Measurements from ENCODE around the gene PWWP2B.

The PWWP2B gene

GRCh38 chr10:132445516-132446194 lies 48.7 kb downstream of the PWWP2B start:
- WGBS (ENCODE audit: extremely low coverage, insufficient coverage, low lambda C conversion rate) = no CpG with 5 or more reads among the region's 22 CpGs
- H3K27ac ChIP-seq (ENCODE audit: low read depth, low read length) = peak overlapping the region; percentile 46
- no peak overlapping the region for H3K4me2 ChIP-seq (ENCODE audit: low read length)
- H3K9ac ChIP-seq (ENCODE audit: low read length) = peak overlapping the region; percentile 56
- no peak overlapping the region for H3K18ac ChIP-seq (ENCODE audit: low read length)
- no peak overlapping the region for H4K5ac ChIP-seq (ENCODE audit: low read length)
- no peaks in the 10 kb centered on the region for H3K27me3 ChIP-seq (ENCODE audit: insufficient read depth, low read length, poor library complexity)
- no peaks in the 10 kb centered on the region for H3K79me2 ChIP-seq (ENCODE audit: control insufficient read depth, insufficient read depth, low read length)
- peaks cover 1% of the 10 kb centered on the region for H3K36me3 ChIP-seq (ENCODE audit: control insufficient read depth, insufficient read depth, low read length)
- peak overlapping the region; percentile 94 for H2AK5ac ChIP-seq (ENCODE audit: low read length)
- peaks cover 12% of the 10 kb centered on the region for H3K4me1 ChIP-seq (ENCODE audit: control insufficient read depth, low read depth, low read length)
- no peak overlapping the region for H2BK120ac ChIP-seq (ENCODE audit: low read depth, low read length)
- no peak overlapping the region for H3K23ac ChIP-seq (ENCODE audit: low read length)
- H3K4me3 ChIP-seq (ENCODE audit: low read length) = no peak overlapping the region
- H2BK5ac ChIP-seq (ENCODE audit: low read length) = peak overlapping the region; percentile 49
- H3K79me1 ChIP-seq (ENCODE audit: low read length) = no peaks in the 10 kb centered on the region
- no peak for DNase-seq
- H3K4ac ChIP-seq (ENCODE audit: low read depth, low read length) = peak overlapping the region; percentile 19
- peak overlapping the region; percentile 84 for H3K56ac ChIP-seq (ENCODE audit: low read length)
- H2BK15ac ChIP-seq (replicated peaks; ENCODE audit: low read depth) = no peak overlapping the region
- no peak overlapping the region for H4K8ac ChIP-seq (ENCODE audit: low read depth, low read length)

- Histone ChIP-seq H4K5ac (ENCODE audit: low read length) (no peak overlapping the region), H3K4me1 (ENCODE audit: control insufficient read depth, low read depth, low read length) (peaks cover 12% of the 10 kb centered on the region), H3K36me3 (ENCODE audit: control insufficient read depth, insufficient read depth, low read length) (peaks cover 1% of the 10 kb centered on the region), H3K18ac (ENCODE audit: low read length) (peak overlapping the region; percentile 78), H3K23ac (ENCODE audit: low read length) (no peak overlapping the region), H3K27ac (ENCODE audit: low read depth, low read length) (no peak overlapping the region), H3K27me3 (ENCODE audit: insufficient read depth, low read length, poor library complexity) (no peaks in the 10 kb centered on the region), H2BK120ac (ENCODE audit: low read depth, low read length) (no peak overlapping the region), H2AK5ac (ENCODE audit: low read length) (no peak overlapping the region), H3K9ac (ENCODE audit: low read length) (no peak overlapping the region), H3K4me3 (ENCODE audit: low read length) (no peak overlapping the region), H2BK5ac (ENCODE audit: low read length) (no peak overlapping the region), H4K8ac (ENCODE audit: low read depth, low read length) (no peak overlapping the region), H3K56ac (ENCODE audit: low read length) (peak overlapping the region; percentile 62), H3K79me2 (ENCODE audit: control insufficient read depth, insufficient read depth, low read length) (no peaks in the 10 kb centered on the region), H3K4ac (ENCODE audit: low read depth, low read length) (no peak overlapping the region), H2BK15ac (replicated peaks; ENCODE audit: low read depth) (no peak overlapping the region), H3K4me2 (ENCODE audit: low read length) (no peak overlapping the region), H3K79me1 (ENCODE audit: low read length) (no peaks in the 10 kb centered on the region)
- no peak for DNase-seq
- no CpG with 5 or more reads among the region's 17 CpGs for WGBS (ENCODE audit: extremely low coverage, insufficient coverage, low lambda C conversion rate)
Observed at GRCh38 chr10:132446195-132446581, 49.2 kb downstream of the PWWP2B start.

GRCh38 chr10:132446661-132447445 lies 49.9 kb downstream of the PWWP2B start:
- no peak overlapping the region for H3K23ac ChIP-seq (ENCODE audit: low read length)
- H3K79me2 ChIP-seq (ENCODE audit: control insufficient read depth, insufficient read depth, low read length) = no peaks in the 10 kb centered on the region
- peak overlapping the region; percentile 65 for H2BK15ac ChIP-seq (replicated peaks; ENCODE audit: low read depth)
- peaks cover under 1% of the 10 kb centered on the region for H3K36me3 ChIP-seq (ENCODE audit: control insufficient read depth, insufficient read depth, low read length)
- no peaks in the 10 kb centered on the region for H3K79me1 ChIP-seq (ENCODE audit: low read length)
- H3K4me3 ChIP-seq (ENCODE audit: low read length) = no peak overlapping the region
- DNase-seq = peak; percentile 60
- H2AK5ac ChIP-seq (ENCODE audit: low read length) = no peak overlapping the region
- peak overlapping the region; percentile 78 for H3K18ac ChIP-seq (ENCODE audit: low read length)
- H3K27me3 ChIP-seq (ENCODE audit: insufficient read depth, low read length, poor library complexity) = no peaks in the 10 kb centered on the region
- H2BK120ac ChIP-seq (ENCODE audit: low read depth, low read length) = peak overlapping the region; percentile 48
- H3K4me2 ChIP-seq (ENCODE audit: low read length) = no peak overlapping the region
- peak overlapping the region; percentile 76 for H3K4ac ChIP-seq (ENCODE audit: low read depth, low read length)
- no peak overlapping the region for H4K5ac ChIP-seq (ENCODE audit: low read length)
- H2BK5ac ChIP-seq (ENCODE audit: low read length) = peak overlapping the region; percentile 41
- peak overlapping the region; percentile 44 for H3K9ac ChIP-seq (ENCODE audit: low read length)
- peak overlapping the region; percentile 87 for H4K8ac ChIP-seq (ENCODE audit: low read depth, low read length)
- peak overlapping the region; percentile 59 for H3K27ac ChIP-seq (ENCODE audit: low read depth, low read length)
- peaks cover 12% of the 10 kb centered on the region for H3K4me1 ChIP-seq (ENCODE audit: control insufficient read depth, low read depth, low read length)
- no CpG with 5 or more reads among the region's 17 CpGs for WGBS (ENCODE audit: extremely low coverage, insufficient coverage, low lambda C conversion rate)
- H3K56ac ChIP-seq (ENCODE audit: low read length) = peak overlapping the region; percentile 79

- peak overlapping the region; percentile 9 for H2AK5ac ChIP-seq (ENCODE audit: low read length)
- WGBS (ENCODE audit: extremely low coverage, insufficient coverage, low lambda C conversion rate) = no CpG with 5 or more reads among the region's 29 CpGs
- peak overlapping the region; percentile 50 for H2BK5ac ChIP-seq (ENCODE audit: low read length)
- no peak overlapping the region for H3K4me3 ChIP-seq (ENCODE audit: low read length)
- no peaks in the 10 kb centered on the region for H3K79me1 ChIP-seq (ENCODE audit: low read length)
- peak overlapping the region; percentile 44 for H3K9ac ChIP-seq (ENCODE audit: low read length)
- H3K4me2 ChIP-seq (ENCODE audit: low read length) = no peak overlapping the region
- H3K36me3 ChIP-seq (ENCODE audit: control insufficient read depth, insufficient read depth, low read length) = no peaks in the 10 kb centered on the region
- peak overlapping the region; percentile 79 for H3K56ac ChIP-seq (ENCODE audit: low read length)
- peaks cover 12% of the 10 kb centered on the region for H3K4me1 ChIP-seq (ENCODE audit: control insufficient read depth, low read depth, low read length)
- no peaks in the 10 kb centered on the region for H3K27me3 ChIP-seq (ENCODE audit: insufficient read depth, low read length, poor library complexity)
- peak overlapping the region; percentile 65 for H2BK15ac ChIP-seq (replicated peaks; ENCODE audit: low read depth)
- H3K18ac ChIP-seq (ENCODE audit: low read length) = peak overlapping the region; percentile 78
- peak overlapping the region; percentile 76 for H3K4ac ChIP-seq (ENCODE audit: low read depth, low read length)
- peak overlapping the region; percentile 87 for H4K8ac ChIP-seq (ENCODE audit: low read depth, low read length)
- H4K5ac ChIP-seq (ENCODE audit: low read length) = no peak overlapping the region
- peak; percentile 87 for DNase-seq
- no peaks in the 10 kb centered on the region for H3K79me2 ChIP-seq (ENCODE audit: control insufficient read depth, insufficient read depth, low read length)
- H3K27ac ChIP-seq (ENCODE audit: low read depth, low read length) = peak overlapping the region; percentile 59
- H2BK120ac ChIP-seq (ENCODE audit: low read depth, low read length) = peak overlapping the region; percentile 48
- no peak overlapping the region for H3K23ac ChIP-seq (ENCODE audit: low read length)
Observed at GRCh38 chr10:132447446-132448247, 50.6 kb downstream of the PWWP2B start.

- no peak overlapping the region for H2BK120ac ChIP-seq (ENCODE audit: low read depth, low read length)
- DNase-seq = peak; percentile 48
- peak overlapping the region; percentile 44 for H3K9ac ChIP-seq (ENCODE audit: low read length)
- no peak overlapping the region for H2BK5ac ChIP-seq (ENCODE audit: low read length)
- peaks cover 12% of the 10 kb centered on the region for H3K4me1 ChIP-seq (ENCODE audit: control insufficient read depth, low read depth, low read length)
- peak overlapping the region; percentile 59 for H3K27ac ChIP-seq (ENCODE audit: low read depth, low read length)
- no peaks in the 10 kb centered on the region for H3K36me3 ChIP-seq (ENCODE audit: control insufficient read depth, insufficient read depth, low read length)
- H3K79me2 ChIP-seq (ENCODE audit: control insufficient read depth, insufficient read depth, low read length) = no peaks in the 10 kb centered on the region
- peak overlapping the region; percentile 28 for H3K4ac ChIP-seq (ENCODE audit: low read depth, low read length)
- no peak overlapping the region for H4K5ac ChIP-seq (ENCODE audit: low read length)
- peak overlapping the region; percentile 45 for H3K56ac ChIP-seq (ENCODE audit: low read length)
- H2AK5ac ChIP-seq (ENCODE audit: low read length) = peak overlapping the region; percentile 9
- peak overlapping the region; percentile 78 for H3K18ac ChIP-seq (ENCODE audit: low read length)
- H3K79me1 ChIP-seq (ENCODE audit: low read length) = no peaks in the 10 kb centered on the region
- no peak overlapping the region for H3K23ac ChIP-seq (ENCODE audit: low read length)
- H3K27me3 ChIP-seq (ENCODE audit: insufficient read depth, low read length, poor library complexity) = no peaks in the 10 kb centered on the region
- WGBS (ENCODE audit: extremely low coverage, insufficient coverage, low lambda C conversion rate) = no CpG with 5 or more reads among the region's 15 CpGs
- H4K8ac ChIP-seq (ENCODE audit: low read depth, low read length) = no peak overlapping the region
- no peak overlapping the region for H3K4me3 ChIP-seq (ENCODE audit: low read length)
- H2BK15ac ChIP-seq (replicated peaks; ENCODE audit: low read depth) = no peak overlapping the region
- H3K4me2 ChIP-seq (ENCODE audit: low read length) = no peak overlapping the region
Observed at GRCh38 chr10:132448248-132448731, 51.3 kb downstream of the PWWP2B start.
